GM13976 (cell line): Measurements from ENCODE around the gene PMVK.

ENCODE experiments used
- DNase-seq: peaks from one replicate; pipeline ENCODE4 v3.0.0; 2012; ENCODE audit warnings: low spot score
- in situ Hi-C: fragments of 300-500 bp; cut with MboI; formaldehyde crosslinking; loops from one replicate; pipeline ENCODE4 v1.12.0; 2022; ENCODE audit warnings: low sequenced_read_pairs, mixed read lengths, inconsistent platforms; ENCODE audit not compliant: unreplicated experiment
- TF ChIP-seq, protein P1 (sequence below): IDR thresholded peaks from 2 replicates; pipeline ENCODE4 v1.5.1; 2012; ENCODE audit warnings: borderline replicate concordance, mild to moderate bottlenecking; ENCODE audit not compliant: insufficient read depth; ENCODE audit errors: extremely low read depth, missing control alignments, control extremely low read depth

The PMVK gene

GRCh38 chr1:154971341-154971998 is 35.0 kb upstream of the PMVK start:
- in situ Hi-C loops = no loop called here
- TF ChIP-seq, protein P1, sequence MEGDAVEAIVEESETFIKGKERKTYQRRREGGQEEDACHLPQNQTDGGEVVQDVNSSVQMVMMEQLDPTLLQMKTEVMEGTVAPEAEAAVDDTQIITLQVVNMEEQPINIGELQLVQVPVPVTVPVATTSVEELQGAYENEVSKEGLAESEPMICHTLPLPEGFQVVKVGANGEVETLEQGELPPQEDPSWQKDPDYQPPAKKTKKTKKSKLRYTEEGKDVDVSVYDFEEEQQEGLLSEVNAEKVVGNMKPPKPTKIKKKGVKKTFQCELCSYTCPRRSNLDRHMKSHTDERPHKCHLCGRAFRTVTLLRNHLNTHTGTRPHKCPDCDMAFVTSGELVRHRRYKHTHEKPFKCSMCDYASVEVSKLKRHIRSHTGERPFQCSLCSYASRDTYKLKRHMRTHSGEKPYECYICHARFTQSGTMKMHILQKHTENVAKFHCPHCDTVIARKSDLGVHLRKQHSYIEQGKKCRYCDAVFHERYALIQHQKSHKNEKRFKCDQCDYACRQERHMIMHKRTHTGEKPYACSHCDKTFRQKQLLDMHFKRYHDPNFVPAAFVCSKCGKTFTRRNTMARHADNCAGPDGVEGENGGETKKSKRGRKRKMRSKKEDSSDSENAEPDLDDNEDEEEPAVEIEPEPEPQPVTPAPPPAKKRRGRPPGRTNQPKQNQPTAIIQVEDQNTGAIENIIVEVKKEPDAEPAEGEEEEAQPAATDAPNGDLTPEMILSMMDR = no peak
- no peak for DNase-seq

GRCh38 chr1:154970631-154971340 is 34.3 kb upstream of the PMVK start, which contains the start of gene SHC1:
TSS of gene SHC1 (minus strand) at chr1:154970747. CDS start at chr1:154970526, 221 bp downstream.
- TF ChIP-seq, protein P1 = no peak
- peak; percentile 85 for DNase-seq
- in situ Hi-C loops = no loop called here

- in situ Hi-C loops = no loop called here
- no peak for DNase-seq
- TF ChIP-seq, protein P1 = no peak
Measured at GRCh38 chr1:154969860-154970452, 33.4 kb upstream of the PMVK start.

- TF ChIP-seq, protein P1 = no peak
- no peak for DNase-seq
- in situ Hi-C loops = no loop called here
Measured at GRCh38 chr1:154969246-154969645, 32.7 kb upstream of the PMVK start.

DNA sequence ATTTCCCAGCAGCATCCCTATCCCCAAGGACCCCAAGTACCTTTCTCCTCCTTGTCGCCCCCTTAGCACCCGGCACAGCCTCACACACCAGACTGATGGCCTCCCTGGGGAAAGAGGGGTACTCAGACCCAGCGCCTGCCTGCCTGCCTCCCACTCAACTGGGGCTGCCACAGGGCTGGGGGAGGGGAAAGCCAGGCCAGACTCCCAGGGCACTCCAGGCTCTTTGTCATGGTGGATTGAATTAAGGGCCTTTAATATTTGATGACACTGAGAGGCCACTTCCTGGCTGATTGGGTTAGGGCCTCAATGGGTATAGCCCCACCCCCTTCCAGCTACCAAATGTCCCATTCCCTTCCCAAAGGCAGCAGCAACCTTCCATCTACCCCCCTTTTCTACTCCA is 32.2 kb upstream of the PMVK start:
- DNase-seq = no peak
- in situ Hi-C loops = no loop called here
- TF ChIP-seq, protein P1 = no peak

DNA sequence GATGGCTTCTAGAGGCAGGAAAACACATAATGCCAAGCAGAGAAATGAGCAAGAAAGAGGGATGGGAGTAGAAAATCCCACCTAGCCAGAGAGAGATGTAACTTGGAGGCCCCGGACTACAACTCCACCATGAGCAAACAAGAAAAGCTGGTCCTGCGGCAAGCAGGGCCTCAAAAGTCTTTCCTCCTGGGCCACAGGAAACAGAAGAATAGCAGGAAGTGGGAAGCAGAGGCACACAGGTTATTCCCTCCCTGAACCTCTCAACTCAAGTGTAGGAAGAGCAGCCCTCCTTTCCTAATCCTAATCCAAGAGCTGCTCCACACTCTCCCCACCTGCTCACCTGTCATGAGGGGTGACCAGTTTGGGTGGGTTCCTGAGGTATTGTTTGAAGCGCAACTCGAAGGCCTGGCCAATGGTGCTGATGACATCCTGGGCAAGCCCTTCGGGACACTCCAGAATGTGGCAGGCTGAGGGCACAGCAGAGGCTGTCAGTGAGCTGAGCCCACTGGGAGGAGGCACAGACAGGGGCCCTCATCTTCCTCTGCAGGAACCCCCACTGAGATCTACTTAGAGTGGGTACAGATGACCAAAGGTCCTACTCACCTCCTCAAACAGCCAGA is 30.9 kb upstream of the PMVK start:
- TF ChIP-seq, protein P1 = no peak
- in situ Hi-C loops = no loop called here
- DNase-seq = no peak
